ENCODE data around the gene DPH6.
"Not testable (repeated sequence)": the region's sequence is repeated elsewhere in the genome, so short reads cannot be mapped to it uniquely, and the experiment has no call there.

DPH6 gene

GRCh38 chr15:35545824-35546510 lies at the start of gene DPH6:
DPH6 (minus strand) TSS chr15:35546165; CDS start chr15:35546141, 24 bp downstream.
- DNase-seq, result peak; percentile 94

GRCh38 chr15:35595656-35596055 lies 49.7 kb upstream of the DPH6 start:
- peak; percentile 25 for DNase-seq

- DNase-seq, result not testable (repeated sequence)
Observed at GRCh38 chr15:35591987-35592386, 46.0 kb upstream of the DPH6 start.

- DNase-seq, result no peak
Observed at GRCh38 chr15:35583863-35584528, 38.0 kb upstream of the DPH6 start.

- DNase-seq, result no peak
Observed at GRCh38 chr15:35580606-35581005, 34.6 kb upstream of the DPH6 start.

- no peak for DNase-seq
Observed at GRCh38 chr15:35567392-35567791, 21.4 kb upstream of the DPH6 start.

GRCh38 chr15:35566991-35567390 lies 21.0 kb upstream of the DPH6 start:
- no peak for DNase-seq

GRCh38 chr15:35565901-35566300 lies 19.9 kb upstream of the DPH6 start:
- DNase-seq, result no peak

- no peak for DNase-seq
Observed at GRCh38 chr15:35562641-35563040, 16.7 kb upstream of the DPH6 start.

- no peak for DNase-seq
Observed at GRCh38 chr15:35561308-35561707, 15.3 kb upstream of the DPH6 start.

GRCh38 chr15:35560870-35561269 lies 14.9 kb upstream of the DPH6 start:
- no peak for DNase-seq

GRCh38 chr15:35560258-35560657 lies 14.3 kb upstream of the DPH6 start:
- DNase-seq, result no peak

- peak; percentile 7 for DNase-seq
Observed at GRCh38 chr15:35559683-35560082, 13.7 kb upstream of the DPH6 start.

- DNase-seq, result peak; percentile 81
Observed at GRCh38 chr15:35557544-35557943, 11.6 kb upstream of the DPH6 start.

GRCh38 chr15:35557012-35557411 lies 11.0 kb upstream of the DPH6 start:
- peak; percentile 3 for DNase-seq

- DNase-seq, result no peak
Observed at GRCh38 chr15:35555244-35555643, 9.3 kb upstream of the DPH6 start.

GRCh38 chr15:35550957-35551356 lies 5.0 kb upstream of the DPH6 start:
- no peak for DNase-seq

GRCh38 chr15:35549567-35549966 lies 3.6 kb upstream of the DPH6 start:
- DNase-seq, result no peak

- DNase-seq, result no peak
Observed at GRCh38 chr15:35548435-35548834, 2.5 kb upstream of the DPH6 start.

- DNase-seq, result no peak
Observed at GRCh38 chr15:35547775-35548364, 1.9 kb upstream of the DPH6 start.

- no peak for DNase-seq
Observed at GRCh38 chr15:35546511-35547381, 781 bp upstream of the DPH6 start.

GRCh38 chr15:35545316-35545823 lies 595 bp downstream of the DPH6 start:
- peak; percentile 74 for DNase-seq

GRCh38 chr15:35540885-35541284 lies 5.1 kb downstream of the DPH6 start:
- no peak for DNase-seq

Measured in hematopoietic multipotent progenitor cell treated with erythropoietin and hydrocortisone succinate and interleukin-3 and kit ligand, for 4 days (in vitro differentiated cells).